Lung (tissue), 12 donors: ENCODE measurements around the gene LSM10. TPM values are rescaled to one million over a fixed set of nuclear protein-coding genes. Genes with fewer than 3 reads are reported as not detected.

Source experiments
- ATAC-seq: fragments of 200-7000 bp; cut with Tn5 transposase; one replicate; pipeline ENCODE4 v1.9.1; 2020; ENCODE audit warnings: moderate number of reproducible peaks; ENCODE audit not compliant: insufficient read depth, low FRiP score
- DNase-seq, 3 donors: peaks; one replicate each; pipeline ENCODE4 v3.0.0-alpha.2; 2013 to 2017
- H3K27ac ChIP-seq, 2 donors: one replicate each; pipeline ENCODE4 v1.5.1; 2013; ENCODE audit warnings: mild to moderate bottlenecking in 2 of 2, moderate library complexity in 2 of 2, control low read depth in 1 of 2, inconsistent platforms in 1 of 2, low read depth in 1 of 2, low read length in 1 of 2
- H3K27me3 ChIP-seq, 3 donors: one replicate each; pipeline ENCODE4 v1.5.1; 2013; ENCODE audit warnings: low read length in 2 of 3; ENCODE audit not compliant: control insufficient read depth in 3 of 3, insufficient read depth in 3 of 3
- H3K36me3 ChIP-seq, 4 donors: one replicate each; pipeline ENCODE4 v1.5.1; 2013; ENCODE audit warnings: low read length in 4 of 4, mild to moderate bottlenecking in 1 of 4, moderate library complexity in 1 of 4; ENCODE audit not compliant: control insufficient read depth in 4 of 4, insufficient read depth in 4 of 4
- H3K4me1 ChIP-seq, 5 donors: one replicate each; pipeline ENCODE4 v1.5.1; 2013; ENCODE audit warnings: low read length in 5 of 5, mild to moderate bottlenecking in 2 of 5, moderate library complexity in 1 of 5; ENCODE audit not compliant: control insufficient read depth in 5 of 5, insufficient read depth in 5 of 5
- H3K4me3 ChIP-seq: one replicate; pipeline ENCODE4 v1.5.1; 2013; ENCODE audit warnings: mild to moderate bottlenecking, control low read depth, moderate library complexity
- H3K9ac ChIP-seq, 2 donors: one replicate each; pipeline ENCODE4 v1.5.1; 2013; ENCODE audit warnings: low read length in 2 of 2, control low read depth in 1 of 2; ENCODE audit not compliant: insufficient read depth in 1 of 2
- H3K9me3 ChIP-seq, 4 donors: one replicate each; pipeline ENCODE4 v1.5.1; 2013; ENCODE audit warnings: low read length in 3 of 4, mild to moderate bottlenecking in 1 of 4, moderate library complexity in 1 of 4; ENCODE audit not compliant: control insufficient read depth in 4 of 4, insufficient read depth in 3 of 4
- CTCF ChIP-seq: IDR thresholded peaks from 2 replicates; pipeline ENCODE4 v1.5.1; 2012; ENCODE audit warnings: mild to moderate bottlenecking; ENCODE audit errors: control extremely low read depth, extremely low read depth
- WGBS, 2 donors: extraction: QIAGEN DNeasy Blood & Tissue Kit; methylation state at CpG; one replicate each; pipeline ENCODE4 v1.1.7; 2013; 5-methylcytosine and 5-hydroxymethylcytosine counted together
- polyA plus RNA-seq, 2 donors: library from polyadenylated mRNA; stranded (reverse); fragments of 200-250 nt; gene quantifications; one replicate each; pipeline ENCODE4 v1.2.1, GENCODE V29; 2013
- total RNA-seq, 2 donors: library from RNA; depleted of rRNA in 1 of 2; stranded (reverse); fragments of >200 nt in 1 of 2; gene quantifications; one replicate each; pipeline ENCODE4 v1.2.1, GENCODE V29; 2014 to 2021
- donor health status: control.
- donor health status: control.
- donor health status: Bipolar disorder and iron deficiency.
- donor health status: healthy.
- donor health status: DM: yes; HTN: yes; CAD: no.

Gene LSM10
- total and polyA plus RNA-seq, 4 donors: 10.7 to 70.6 (median 44.8) TPM

- WGBS, 2 donors: 75 to 86% methylated on average over 4 of the region's 4 CpGs
- TF ChIP-seq CTCF: no peak
- peaks cover 3 to 50% (median 14%) of the 10 kb centered on the region in 4 donors for H3K36me3 ChIP-seq
- no peak overlapping the region for H3K4me3 ChIP-seq
- no peaks in the 10 kb centered on the region for H3K9me3 ChIP-seq
- peaks cover 0 to 26% (median 11%) of the 10 kb centered on the region in 5 donors for H3K4me1 ChIP-seq
- no peak overlapping the region for H3K27ac ChIP-seq
- no peak overlapping the region for H3K9ac ChIP-seq
- no peaks in the 10 kb centered on the region for H3K27me3 ChIP-seq
- ATAC-seq: no peak
- no peak for DNase-seq
Observed at GRCh38 chr1:36355811-36356210, 41.9 kb downstream of the LSM10 start.

GRCh38 chr1:36354486-36354885 is 43.2 kb downstream of the LSM10 start:
- no peak for DNase-seq
- peaks cover 3 to 51% (median 14%) of the 10 kb centered on the region in 4 donors for H3K36me3 ChIP-seq
- no peak for TF ChIP-seq CTCF
- ATAC-seq: no peak
- H3K27ac ChIP-seq: no peak overlapping the region
- H3K9ac ChIP-seq: no peak overlapping the region
- H3K4me1 ChIP-seq: peaks cover 0 to 37% (median 10%) of the 10 kb centered on the region in 5 donors
- H3K4me3 ChIP-seq: no peak overlapping the region
- H3K9me3 ChIP-seq: no peaks in the 10 kb centered on the region
- 96 to 97% methylated on average over 11 of the region's 11 CpGs for WGBS, 2 donors
- no peaks in the 10 kb centered on the region for H3K27me3 ChIP-seq

GRCh38 chr1:36352910-36353878 is 44.5 kb downstream of the LSM10 start:
- Histone ChIP-seq H3K27me3 (no peaks in the 10 kb centered on the region), H3K36me3 (peaks cover 3 to 49% (median 16%) of the 10 kb centered on the region in 4 donors), H3K9me3 (no peaks in the 10 kb centered on the region), H3K4me1 (peaks cover 0 to 37% (median 10%) of the 10 kb centered on the region in 5 donors), H3K4me3 (no peak overlapping the region), H3K27ac (no peak overlapping the region), H3K9ac (no peak overlapping the region)
- ATAC-seq: no peak
- WGBS, 2 donors: 83 to 84% methylated on average over 15 of the region's 15 CpGs
- no peak for TF ChIP-seq CTCF
- no peak for DNase-seq
